ENCODE measurements around the gene CSTF1.

Gene CSTF1

GRCh38 chr20:56427797-56428196, 35.4 kb downstream of the CSTF1 start:
- DNase-seq (ENCODE audit: low read depth in 2 of 3, low spot score in 2 of 3), result no peak

- DNase-seq (ENCODE audit: low read depth in 2 of 3, low spot score in 2 of 3), result no peak
These were observed 36.0 kb downstream of the CSTF1 start for GRCh38 chr20:56428410-56428809.

- no peak for DNase-seq (ENCODE audit: low read depth in 2 of 3, low spot score in 2 of 3)
These were observed 36.4 kb downstream of the CSTF1 start for GRCh38 chr20:56428881-56429280.

GRCh38 chr20:56429502-56429901, 37.1 kb downstream of the CSTF1 start:
- DNase-seq (ENCODE audit: low read depth in 2 of 3, low spot score in 2 of 3), result no peak

DNA sequence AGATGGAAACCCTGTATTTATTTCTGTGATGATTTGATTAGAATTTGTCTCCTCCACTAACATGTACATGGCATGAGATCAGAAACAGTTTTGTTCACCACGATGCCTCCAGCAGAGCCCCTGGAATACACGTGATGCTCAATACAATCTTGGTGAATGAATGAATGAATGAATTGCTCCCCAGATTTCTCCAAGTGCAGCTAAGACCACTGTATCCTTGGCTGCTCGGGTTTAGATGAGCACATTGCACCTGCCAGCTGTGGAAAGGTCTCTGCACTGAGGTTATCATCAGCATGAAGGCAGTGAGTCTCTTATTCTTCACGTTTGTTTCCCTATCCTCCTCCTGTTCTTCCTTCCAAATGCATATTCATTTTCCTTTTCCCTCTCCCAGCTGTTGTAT, 37.5 kb downstream of the CSTF1 start:
- DNase-seq (ENCODE audit: low read depth in 2 of 3, low spot score in 2 of 3), result no peak

GRCh38 chr20:56430461-56430860, 38.0 kb downstream of the CSTF1 start:
- DNase-seq (ENCODE audit: low read depth in 2 of 3, low spot score in 2 of 3), result no peak

- no peak for DNase-seq (ENCODE audit: low read depth in 2 of 3, low spot score in 2 of 3)
These were observed 38.5 kb downstream of the CSTF1 start for GRCh38 chr20:56430957-56431356.

- DNase-seq (ENCODE audit: low read depth in 2 of 3, low spot score in 2 of 3), result no peak
These were observed 39.0 kb downstream of the CSTF1 start for GRCh38 chr20:56431471-56431870.

- no peak for DNase-seq (ENCODE audit: low read depth in 2 of 3, low spot score in 2 of 3)
These were observed 40.9 kb downstream of the CSTF1 start for GRCh38 chr20:56433221-56433879.

DNA sequence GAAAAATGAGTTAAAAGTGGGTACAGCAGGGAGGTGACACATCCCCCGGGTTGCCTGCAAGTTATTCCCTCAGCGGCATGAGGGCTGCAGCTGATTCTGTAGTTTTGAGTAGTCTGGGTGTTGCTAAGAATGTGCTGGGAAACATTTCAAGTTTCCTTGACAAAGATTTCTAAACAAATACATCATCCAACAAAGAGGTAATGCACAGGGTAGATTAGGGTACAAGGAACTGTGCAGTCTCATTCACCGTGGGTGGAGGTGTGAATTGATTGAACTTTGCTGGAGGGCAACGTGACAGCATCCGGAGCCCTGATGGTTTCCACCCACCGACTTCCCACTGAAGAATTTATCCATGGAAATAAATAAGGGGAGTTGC, 41.4 kb downstream of the CSTF1 start:
- DNase-seq (ENCODE audit: low read depth in 2 of 3, low spot score in 2 of 3), result no peak

GRCh38 chr20:56437196-56437960, 44.9 kb downstream of the CSTF1 start:
- no peak for DNase-seq (ENCODE audit: low read depth in 2 of 3, low spot score in 2 of 3)

GRCh38 chr20:56438284-56438683, 45.8 kb downstream of the CSTF1 start:
- no peak for DNase-seq (ENCODE audit: low read depth in 2 of 3, low spot score in 2 of 3)

- no peak for DNase-seq (ENCODE audit: low read depth in 2 of 3, low spot score in 2 of 3)
These were observed 47.4 kb downstream of the CSTF1 start for GRCh38 chr20:56439771-56440291.

DNA sequence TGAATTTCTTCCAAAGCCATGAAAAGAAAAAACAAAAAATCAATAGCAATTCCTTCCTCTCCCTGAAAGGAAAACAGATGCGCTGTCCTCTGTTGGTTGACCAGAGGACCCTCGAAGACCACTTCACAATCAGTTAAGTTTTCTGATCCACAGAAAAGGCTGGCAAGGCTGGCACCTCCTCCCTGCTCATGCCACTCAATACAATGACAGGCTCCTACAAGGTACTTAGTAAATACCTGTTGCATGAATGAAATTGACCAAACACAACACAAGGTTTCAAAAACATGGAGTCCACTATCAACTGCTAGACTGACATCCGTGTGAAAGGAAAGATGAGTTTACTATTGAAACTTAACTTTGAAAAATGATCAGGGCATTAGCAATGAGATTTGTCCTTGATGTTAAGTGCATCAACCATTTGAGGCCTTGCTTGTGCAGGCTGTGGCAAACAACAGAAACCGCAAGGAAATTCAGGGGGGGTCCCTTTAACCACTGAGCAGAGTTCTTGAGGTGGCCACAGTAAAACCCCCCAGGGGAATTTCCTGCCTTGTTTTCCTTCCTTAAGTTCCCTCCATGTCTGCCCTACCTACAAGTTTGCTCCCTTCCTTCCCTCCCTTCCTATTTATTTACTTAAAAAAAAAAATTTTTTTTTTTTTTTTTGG, 48.0 kb downstream of the CSTF1 start:
- peak in 1 of 3 experiments; percentile 42 for DNase-seq (ENCODE audit: low read depth in 2 of 3, low spot score in 2 of 3)

DNA sequence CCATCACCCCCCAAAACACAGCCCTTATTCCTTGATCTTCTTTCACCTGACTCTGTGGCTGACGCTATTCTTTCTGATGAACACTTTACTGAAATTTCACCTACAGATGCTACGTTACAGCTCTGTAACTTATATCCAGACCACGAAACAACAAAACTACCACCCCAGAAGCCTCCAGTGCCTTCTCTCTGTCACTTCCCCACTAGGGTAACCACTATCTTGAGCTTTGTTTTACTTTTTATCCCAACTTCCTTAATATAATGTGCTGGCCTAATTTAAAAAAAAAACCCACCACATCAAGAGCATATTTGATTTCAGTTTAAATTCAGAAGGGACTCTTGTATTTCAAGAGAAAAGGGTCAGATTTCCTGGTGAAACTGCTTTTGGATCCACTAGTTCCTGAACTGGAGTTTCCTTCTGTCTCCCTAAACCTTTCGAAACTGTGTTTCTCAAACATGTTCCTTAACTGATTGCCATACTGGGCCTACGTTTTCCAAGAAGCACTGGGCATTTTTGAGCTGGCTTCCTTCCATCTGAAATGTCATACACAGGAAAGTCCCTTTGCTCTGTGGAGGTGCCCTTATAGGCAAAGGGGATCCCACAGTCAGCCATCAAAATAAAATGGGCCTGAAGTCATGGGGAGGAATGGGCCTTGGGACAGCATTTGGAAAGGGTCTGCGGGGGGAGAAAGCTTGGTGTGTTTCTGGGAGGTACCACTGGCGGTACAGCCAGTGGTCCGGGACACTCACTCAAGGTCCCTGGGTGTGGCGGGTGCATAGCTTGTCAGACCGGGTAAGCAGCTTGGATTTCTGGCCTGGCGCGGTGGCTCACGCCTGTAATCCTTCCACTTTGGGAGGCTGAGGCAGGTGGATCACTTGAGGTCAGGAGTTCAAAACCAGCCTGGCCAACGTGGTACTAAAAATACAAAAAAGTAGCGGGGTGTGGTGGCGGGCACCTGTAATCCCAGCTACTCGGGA, 50.2 kb downstream of the CSTF1 start:
- no peak for DNase-seq (ENCODE audit: low read depth in 2 of 3, low spot score in 2 of 3)

- DNase-seq (ENCODE audit: low read depth in 2 of 3, low spot score in 2 of 3), result no peak
These were observed 51.5 kb downstream of the CSTF1 start for GRCh38 chr20:56443654-56444540.

GRCh38 chr20:56445130-56445529, 52.7 kb downstream of the CSTF1 start:
- DNase-seq (ENCODE audit: low read depth in 2 of 3, low spot score in 2 of 3), result no peak

DNA sequence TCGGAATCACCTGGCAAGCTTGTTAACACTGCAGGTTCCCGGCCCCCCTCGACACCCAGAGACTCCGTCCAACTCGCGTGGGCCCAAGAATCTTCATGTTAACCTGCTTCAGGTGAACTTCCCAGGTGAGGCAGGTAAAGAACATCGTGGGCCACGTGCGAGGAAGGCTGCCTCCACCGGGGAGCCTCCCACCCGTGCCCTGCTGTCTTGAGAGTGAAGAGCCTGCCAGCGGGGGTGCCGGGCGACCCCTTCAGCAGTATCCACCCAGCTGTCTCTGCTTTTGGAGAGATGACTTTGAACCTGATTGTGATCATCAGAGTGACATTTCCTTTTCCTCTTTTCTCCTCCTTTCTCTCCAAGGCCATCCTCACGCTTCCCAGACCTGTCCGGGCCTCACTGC, 53.1 kb downstream of the CSTF1 start:
- no peak for DNase-seq (ENCODE audit: low read depth in 2 of 3, low spot score in 2 of 3)

GRCh38 chr20:56447227-56447626, 54.8 kb downstream of the CSTF1 start:
- DNase-seq (ENCODE audit: low read depth in 2 of 3, low spot score in 2 of 3), result no peak

GRCh38 chr20:56449459-56449858, 57.0 kb downstream of the CSTF1 start:
- no peak for DNase-seq (ENCODE audit: low read depth in 2 of 3, low spot score in 2 of 3)
